NCI-H1694 treated with DMSO at 0.1 percent for 48 hours (cell line): ENCODE data around the gene XIRP1.
"Not testable (repeated sequence)": the region's sequence is repeated elsewhere in the genome, so short reads cannot be mapped to it uniquely, and the experiment has no call there.

ENCODE experiments used
- DNase-seq: peaks from one replicate; lab custom pipeline; 2025; lab: John Stamatoyannopoulos, UW

Gene XIRP1, protein sequence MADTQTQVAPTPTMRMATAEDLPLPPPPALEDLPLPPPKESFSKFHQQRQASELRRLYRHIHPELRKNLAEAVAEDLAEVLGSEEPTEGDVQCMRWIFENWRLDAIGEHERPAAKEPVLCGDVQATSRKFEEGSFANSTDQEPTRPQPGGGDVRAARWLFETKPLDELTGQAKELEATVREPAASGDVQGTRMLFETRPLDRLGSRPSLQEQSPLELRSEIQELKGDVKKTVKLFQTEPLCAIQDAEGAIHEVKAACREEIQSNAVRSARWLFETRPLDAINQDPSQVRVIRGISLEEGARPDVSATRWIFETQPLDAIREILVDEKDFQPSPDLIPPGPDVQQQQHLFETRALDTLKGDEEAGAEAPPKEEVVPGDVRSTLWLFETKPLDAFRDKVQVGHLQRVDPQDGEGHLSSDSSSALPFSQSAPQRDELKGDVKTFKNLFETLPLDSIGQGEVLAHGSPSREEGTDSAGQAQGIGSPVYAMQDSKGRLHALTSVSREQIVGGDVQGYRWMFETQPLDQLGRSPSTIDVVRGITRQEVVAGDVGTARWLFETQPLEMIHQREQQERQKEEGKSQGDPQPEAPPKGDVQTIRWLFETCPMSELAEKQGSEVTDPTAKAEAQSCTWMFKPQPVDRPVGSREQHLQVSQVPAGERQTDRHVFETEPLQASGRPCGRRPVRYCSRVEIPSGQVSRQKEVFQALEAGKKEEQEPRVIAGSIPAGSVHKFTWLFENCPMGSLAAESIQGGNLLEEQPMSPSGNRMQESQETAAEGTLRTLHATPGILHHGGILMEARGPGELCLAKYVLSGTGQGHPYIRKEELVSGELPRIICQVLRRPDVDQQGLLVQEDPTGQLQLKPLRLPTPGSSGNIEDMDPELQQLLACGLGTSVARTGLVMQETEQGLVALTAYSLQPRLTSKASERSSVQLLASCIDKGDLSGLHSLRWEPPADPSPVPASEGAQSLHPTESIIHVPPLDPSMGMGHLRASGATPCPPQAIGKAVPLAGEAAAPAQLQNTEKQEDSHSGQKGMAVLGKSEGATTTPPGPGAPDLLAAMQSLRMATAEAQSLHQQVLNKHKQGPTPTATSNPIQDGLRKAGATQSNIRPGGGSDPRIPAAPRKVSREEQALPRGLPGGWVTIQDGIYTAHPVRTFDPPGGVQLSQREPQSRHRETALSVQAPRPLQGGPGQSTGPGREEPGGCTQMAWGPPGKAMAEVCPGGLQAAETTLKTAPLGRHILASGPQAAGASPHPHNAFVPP (N-terminal part only)

DNA sequence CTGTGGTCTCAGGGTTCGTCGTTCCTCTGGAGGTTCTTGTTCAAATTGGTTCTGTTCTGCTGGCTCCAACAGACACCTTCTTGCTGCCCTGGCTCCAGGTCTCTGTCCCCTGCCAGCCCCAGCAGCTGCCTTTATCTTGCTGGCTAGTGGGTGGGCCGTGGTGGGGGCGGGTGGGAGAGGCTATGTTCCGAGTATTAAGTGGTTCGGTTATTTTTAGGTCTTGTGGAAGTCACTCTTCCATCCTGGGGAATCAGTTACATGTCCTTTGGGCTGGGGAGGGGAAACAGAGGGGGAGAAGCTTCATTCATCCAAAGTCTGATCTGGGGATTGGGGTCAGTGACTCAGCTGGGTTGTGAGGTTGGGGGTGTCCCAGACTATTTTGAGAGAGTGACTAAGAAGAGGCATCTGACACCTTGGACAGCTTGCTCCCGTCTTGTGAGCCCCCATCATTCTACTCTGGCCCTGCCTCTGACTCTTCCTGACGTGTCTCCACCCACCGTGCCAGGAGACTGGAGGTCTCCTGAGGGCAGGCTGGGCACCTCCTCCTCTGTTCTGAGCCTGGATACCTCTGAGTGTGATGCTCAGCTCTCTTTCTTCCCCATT is at the start of gene XIRP1:
TSS of gene XIRP1 (minus strand) at position 106 of the 603 bp plus-strand sequence. CDS start 3,150 bp downstream, outside the sequence.
- DNase-seq: no peak

DNA sequence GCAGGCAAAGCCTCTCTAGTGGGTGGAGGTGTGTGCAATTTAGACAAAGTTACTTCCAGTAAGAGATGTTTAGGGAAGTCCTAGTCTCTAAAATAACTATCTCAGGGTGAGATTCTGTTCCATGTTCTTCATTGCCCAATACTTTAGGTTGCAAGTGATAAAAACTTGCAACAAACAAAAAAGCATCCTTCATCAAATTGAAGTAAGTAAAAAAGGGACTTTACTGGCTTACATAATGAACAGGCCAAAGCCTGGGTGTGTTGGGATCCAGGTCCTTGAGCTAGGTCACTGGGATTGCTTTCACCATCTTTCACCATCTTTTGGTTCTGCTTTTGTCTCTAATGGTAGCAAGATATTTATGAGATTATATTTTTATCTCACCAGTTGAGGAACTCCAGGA is 49.2 kb upstream of the XIRP1 start:
- DNase-seq: no peak

DNA sequence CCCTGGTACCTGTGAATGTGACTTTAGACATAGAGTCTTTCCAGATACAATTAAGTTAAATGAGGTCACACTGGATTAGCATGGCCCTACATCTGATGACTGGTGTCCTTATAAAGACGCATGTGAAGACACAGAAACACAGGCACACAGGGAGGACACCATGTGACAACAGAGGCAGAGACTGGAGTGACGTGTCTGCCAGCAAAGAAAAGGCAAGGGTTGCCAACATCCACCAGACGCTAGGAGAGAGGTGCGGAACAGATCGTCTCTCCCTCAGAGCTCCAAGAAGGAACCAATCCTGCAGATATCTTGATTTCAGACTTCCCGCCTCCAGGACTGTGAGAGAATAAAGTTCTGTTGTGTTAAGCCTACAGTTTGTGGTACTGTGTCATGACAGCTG is 44.6 kb upstream of the XIRP1 start:
- DNase-seq: no peak

DNA sequence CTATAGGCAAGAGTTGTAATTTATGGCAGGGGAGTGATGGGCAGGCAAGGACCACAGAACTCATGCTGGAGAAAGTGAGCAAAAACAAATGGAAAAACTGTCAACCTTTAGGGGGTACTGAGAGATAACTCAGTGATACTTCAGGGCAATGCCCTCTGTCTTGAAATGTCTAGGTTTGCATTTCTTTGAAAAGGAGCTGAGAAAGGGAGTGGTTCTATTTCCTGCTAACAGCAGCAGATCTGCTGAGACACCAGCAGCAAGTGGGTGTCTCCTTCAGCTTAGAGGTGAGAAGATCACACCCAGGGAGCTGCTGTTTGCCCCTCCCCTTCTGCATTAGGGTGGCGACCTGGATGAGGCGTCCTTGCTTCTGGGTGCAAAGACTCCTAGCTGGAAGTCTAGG is 42.3 kb upstream of the XIRP1 start:
- no peak for DNase-seq

DNA sequence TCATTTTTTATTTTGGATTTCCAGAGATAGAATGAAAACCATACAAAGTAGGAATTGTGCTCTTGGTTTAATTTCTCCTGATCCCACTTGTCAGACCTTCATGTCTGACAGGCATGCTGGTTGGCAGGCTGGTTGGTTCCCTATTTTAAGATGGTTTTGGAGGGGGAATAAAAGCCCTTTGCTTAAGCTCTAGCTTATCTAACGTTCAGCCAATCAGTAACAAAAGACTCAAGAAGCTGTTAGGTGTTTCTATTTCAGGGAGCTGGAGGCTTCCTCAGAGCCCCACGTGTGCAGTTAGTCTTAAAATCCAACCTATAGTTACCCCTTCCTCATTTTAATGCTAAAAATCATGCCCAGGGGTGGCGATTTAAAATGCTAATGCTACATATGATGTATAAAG is 40.5 kb upstream of the XIRP1 start:
- no peak for DNase-seq

DNA sequence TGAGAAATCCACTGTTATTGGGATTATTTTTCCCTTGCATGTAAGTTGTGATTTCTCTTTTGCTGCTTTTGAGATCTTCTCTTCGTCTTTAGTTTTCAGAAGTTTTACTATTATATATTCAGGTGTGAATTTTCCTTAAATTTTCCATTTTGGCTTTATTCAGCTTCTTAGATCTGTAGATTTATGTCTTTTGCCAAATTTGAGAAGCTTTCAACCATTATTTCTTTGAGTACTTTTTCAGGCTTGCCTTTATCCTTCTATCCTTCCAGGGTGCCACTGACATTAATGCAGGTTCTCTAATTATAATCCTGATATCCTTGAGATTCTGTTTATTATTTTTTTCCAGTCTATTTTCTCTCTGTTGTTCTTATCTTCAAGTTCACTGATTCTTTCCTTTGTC is 38.1 kb upstream of the XIRP1 start:
- DNase-seq: no peak

DNA sequence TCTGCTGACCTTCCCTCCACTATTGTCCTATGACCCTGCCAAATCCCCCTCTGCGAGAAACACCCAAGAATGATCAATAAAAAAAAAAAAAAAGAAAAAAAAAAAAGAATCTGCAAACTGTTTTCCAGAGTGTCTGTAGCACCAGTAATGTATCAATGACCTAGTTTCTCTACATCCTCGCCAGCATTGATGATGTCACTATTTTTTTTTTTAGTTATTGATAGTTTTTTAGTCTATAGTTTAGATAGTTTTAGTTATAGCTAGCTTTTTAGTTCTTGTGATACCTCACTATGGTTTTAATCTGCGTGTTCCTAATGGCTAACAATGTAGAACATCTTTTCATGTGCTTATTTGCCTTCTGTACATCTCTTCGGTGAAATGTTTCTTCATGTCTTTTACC is 36.1 kb upstream of the XIRP1 start:
- no peak for DNase-seq

DNA sequence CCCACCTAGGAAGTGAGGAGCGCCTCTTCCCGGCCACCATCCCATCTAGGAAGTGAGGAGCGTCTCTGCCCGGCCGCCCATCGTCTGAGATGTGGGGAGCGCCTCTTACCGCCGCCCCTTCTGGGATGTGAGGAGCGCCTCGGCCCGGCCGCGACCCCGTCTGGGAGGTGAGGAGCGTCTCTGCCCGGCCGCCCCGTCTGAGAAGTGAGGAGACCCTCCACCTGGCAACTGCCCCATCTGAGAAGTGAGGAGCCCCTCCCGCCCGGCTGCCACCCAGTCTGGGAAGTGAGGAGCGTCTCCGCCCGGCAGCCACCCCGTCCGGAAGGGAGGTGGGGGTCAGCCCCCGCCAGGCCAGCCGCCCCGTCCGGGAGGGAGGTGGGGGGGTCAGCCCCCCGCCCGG is 35.2 kb upstream of the XIRP1 start:
- DNase-seq: not testable (repeated sequence)

DNA sequence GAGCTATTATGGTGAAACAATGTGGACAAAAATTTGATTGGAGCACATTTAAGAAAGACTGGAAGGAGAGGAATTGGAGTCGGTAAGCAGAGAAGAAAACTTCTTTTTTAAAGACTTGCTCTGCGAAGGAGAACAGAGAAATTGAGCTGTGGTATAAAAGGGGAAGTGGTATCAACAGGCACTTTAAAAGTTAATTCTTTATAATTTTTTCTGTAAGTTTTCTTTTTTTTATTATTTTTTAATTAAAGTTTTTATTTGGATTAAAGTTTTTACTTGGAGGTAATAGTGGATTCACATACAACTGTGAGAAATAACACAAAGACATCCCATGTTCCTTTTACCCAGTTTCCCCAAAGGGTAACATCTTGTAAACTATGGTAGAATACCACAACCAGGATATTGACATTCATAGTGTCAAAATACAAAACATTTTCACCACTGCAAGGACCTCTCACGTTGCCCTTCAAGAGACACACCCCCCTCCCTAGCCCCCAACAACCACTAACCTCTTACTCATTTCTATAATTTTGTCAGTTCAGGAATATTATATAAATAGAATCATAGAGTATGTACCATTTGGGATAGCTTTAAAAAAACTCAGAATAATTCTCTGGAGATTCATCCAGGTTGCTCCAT is 33.8 kb upstream of the XIRP1 start:
- no peak for DNase-seq

DNA sequence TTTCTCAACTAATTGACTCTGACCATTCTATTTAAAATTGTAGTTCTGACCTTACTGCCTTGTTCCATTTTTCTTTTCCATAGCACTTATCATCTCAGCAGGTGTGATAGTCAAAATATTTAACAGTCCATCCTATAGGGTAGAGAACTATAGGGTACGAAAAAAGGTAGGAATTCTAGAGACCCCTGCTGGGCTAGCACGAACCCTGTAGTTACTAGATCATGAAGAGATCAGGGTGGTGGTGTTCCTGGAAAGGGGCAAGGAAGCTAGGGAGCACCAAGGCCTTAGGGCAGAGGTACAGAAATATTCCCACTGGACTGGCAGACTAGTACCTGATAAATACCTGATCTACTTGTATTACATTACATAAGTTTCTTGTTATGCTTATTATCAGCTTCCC is 31.9 kb upstream of the XIRP1 start:
- DNase-seq: no peak

DNA sequence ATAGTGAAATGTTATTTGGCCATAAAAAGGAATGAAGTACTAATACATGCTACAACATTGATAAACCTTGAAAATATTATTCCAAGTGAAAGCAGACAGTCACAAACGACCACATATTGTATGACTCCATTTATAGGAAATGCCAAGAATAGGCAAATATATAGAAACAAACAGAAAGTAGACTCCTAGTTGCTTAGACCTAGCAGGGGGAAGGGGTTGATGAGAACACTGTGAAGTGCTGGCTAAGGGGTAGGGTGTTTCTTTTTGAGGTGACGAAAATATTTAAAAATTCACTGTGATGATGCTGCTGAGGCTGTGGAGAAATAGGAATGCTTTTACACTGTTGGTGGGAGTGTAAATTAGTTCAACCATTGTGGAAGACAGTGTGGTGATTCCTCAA is 30.5 kb upstream of the XIRP1 start:
- no peak for DNase-seq

DNA sequence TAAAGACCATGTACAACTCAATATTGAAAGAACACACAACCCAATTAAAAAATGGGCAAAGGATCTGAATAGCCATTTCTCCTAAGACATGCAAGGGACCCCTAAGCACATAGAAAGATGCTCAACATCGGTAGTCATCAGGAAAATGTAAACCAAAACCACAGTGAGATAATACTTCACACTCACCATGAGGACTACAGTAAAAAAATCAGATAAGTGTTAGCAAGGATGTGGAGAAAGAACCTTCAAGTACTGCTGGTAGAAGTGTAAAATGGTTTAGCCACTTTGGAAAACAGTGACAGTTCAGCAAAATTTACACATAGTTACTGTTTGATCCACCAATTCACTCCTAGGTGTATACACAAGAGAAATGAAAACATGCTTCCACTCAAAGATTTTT is 30.1 kb upstream of the XIRP1 start:
- no peak for DNase-seq

DNA sequence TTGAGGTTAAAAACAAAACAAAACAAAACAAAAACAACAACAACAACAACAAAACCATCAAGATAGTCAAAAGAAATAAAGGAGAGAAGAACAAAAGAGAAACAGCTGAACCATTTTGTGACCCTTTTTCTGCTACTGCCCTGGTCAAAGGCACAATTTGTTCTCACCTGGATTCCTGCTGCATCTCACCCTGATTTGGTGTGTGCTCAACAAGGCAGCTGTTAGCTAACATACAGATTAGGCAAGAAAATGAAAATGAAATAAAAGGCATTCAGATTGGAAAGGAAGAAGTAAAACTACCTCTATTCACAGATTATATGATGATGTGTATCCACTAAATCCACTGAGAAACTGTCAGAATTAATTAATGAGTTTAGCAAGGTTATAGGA is 28.7 kb upstream of the XIRP1 start:
- DNase-seq: no peak

DNA sequence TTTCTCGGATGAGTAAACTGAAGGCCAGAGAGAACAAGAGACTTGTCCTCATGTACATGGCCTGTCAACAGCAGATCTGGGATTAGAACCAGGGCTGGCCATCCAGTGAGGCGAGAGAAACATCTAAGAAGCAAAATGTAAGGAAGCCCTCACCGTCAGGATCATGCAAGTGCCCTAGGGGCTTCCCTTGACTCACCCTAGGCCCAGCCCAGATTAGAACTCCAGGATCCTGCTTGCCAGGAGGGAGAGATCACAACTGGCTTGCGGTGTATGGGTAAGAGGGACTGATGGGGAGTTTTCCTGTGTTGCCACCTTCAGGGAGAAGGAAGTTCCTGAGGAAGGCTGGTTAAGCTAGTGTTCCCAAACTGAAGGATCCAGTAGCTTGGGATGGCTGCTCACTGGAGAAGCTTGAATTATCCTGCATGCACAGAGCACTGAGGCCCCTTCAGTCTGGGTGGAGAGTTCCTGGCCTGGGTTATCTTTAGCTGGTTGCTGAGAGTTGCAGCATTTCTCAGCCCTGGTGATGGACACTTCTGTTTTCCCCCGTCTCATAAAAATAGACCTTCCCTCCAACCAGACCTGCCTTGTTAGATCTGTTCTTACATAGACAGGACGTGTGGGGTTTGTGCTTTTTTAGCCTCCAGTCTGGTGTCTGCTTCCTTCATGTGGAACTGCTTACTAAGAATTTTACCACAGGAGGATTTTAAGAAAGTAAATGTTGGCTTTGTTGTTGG is 28.2 kb upstream of the XIRP1 start:
- DNase-seq: no peak

DNA sequence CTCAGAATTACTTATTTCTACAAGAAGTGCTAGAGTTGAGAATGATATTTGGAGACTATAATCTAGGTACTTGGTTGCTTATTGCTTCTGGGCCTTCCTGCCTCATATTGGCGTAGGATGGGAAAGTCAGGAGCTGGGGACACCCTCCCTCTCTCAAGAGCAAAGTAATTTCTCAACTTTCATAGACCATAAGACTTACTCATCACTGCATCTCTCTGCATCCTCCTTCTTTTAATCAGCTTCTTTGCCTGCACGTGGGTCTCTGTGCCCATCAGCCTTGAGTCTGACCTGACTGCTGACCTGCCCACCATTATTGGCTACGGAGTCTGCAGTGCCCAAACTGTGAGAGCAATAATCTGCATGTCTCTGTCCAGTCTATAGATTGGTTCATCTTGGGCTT is 27.3 kb upstream of the XIRP1 start:
- DNase-seq: no peak

DNA sequence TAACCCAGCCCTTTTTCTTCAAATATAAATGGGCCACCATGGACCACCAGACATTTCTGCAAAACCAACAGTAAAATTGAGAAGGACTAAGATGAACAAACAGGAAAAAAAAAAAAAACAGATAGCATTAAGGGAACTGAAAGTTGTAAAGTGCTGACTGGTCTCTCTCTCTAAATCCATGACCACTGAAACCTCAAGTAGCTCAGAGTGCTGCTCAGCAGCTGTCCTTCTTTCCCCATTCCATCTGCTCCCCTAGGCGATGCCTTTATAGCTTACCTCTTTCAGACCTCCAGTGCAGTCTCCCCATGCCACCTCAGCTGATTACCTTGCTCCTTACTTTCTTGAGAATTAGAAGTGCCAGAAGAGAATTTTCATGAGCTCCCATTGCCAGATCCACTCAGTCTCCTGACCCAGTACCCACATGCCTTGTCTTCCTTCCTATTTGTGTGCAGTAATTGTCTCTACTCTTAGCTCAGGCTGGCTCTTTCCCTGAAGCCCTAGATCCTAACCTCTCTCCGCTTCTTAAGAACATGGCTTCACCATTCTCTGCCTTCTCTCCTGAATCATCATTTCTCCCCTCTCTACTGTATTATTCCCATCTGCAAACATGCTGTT is 23.9 kb upstream of the XIRP1 start:
- DNase-seq: no peak

DNA sequence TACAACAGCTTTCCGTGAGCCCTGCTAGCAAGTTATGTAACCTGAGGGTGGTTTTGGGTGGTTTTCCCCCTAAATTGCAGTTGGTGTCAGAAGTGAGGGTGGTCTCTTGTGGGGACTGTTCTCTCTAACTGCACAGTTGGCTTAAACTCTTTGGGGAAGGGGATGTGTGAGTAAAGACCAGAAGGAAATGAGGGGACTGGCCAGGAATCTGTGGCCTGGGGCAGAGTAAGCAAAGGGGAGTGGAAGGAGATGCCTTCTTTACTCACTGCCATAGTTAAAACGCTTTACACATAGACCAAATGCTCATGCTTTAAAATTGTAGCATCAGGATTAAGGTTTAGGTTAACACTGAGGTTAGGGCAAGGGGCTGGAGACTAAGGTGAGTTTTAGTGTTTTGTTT is 21.2 kb upstream of the XIRP1 start:
- DNase-seq: no peak

DNA sequence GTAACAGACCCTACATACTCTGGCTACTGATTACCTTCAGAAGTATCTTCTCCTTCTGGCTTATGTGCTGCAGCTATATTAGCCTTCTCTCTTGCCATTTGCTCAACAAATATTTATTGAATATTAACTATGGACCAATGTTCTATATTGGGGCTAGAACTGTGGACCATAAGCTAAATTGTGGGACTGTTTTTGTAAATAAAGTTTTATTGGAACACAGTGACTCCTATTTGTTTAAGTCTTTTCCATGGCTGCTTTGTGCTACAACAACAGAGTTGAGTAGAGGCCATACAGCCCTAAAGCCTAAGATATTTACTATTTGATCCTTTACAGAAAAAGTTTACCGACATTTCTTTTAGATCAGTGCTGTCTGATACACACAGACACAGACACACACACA is 20.3 kb upstream of the XIRP1 start:
- no peak for DNase-seq

DNA sequence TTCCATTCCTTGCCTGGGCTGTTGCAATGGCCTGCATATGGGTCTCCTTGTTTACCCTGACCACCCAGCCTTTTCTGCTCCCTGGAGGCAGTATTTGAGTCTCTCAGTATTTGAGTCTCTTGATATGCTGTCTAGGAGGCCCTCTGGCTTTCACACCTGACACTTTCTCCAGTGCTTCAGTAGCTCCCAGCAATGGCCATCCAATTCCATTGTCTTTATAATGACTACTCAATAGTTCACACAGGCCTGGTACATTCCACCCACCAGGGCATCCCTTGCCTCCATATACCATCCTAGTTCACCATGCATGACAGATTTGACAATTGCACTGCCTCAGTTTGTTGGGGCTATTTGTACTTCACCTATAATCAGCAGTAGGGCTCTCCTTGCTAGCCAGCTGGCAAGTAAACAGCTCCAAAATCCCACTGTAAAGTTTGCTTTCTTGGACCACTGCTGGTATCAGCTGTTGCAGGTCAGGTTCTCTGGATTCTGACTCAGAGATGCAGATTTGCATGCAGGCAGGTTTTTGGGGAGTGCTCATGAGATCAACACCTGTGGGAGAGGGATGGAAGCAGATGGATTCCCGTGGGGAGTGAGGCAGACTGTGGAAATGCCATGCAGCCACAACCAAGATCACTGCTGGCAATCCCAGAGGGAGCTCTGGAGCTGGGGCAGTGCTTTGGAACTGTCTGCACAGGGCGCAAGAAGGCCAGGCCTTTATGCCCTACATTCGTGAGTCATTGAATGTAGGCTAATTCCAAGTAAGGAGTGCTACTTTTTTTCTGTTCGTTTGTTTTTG is 19.1 kb upstream of the XIRP1 start:
- DNase-seq: no peak

DNA sequence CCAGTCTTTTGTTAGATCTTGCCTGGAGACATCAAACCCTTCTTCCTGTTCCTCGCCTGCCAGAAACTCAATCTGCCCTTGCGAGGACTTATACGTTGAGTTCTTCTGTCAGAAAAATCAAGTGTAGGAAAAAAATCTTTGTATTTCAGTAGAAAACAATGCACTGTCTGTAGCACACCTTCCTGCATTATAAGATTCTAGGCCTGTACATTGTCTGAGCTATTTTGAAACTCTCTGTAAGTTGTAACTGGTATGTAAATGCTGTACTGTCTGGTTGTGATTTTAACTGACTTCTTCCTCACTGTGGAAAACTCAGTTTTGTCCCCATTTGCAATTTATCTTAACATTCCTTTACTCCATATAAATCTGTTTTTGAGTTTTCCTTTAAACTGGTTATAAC is 17.7 kb upstream of the XIRP1 start:
- no peak for DNase-seq
